ENCODE measurements around the gene PARD3B. TPM values are rescaled to one million over a fixed set of nuclear protein-coding genes. Genes with fewer than 3 reads are reported as not detected.

Gene PARD3B
- total and polyA plus RNA-seq, 2 of the 13 experiments (the other 11 are each of a cell fraction or from before 2014, with no cell fraction given), result 0.71 to 2.3 TPM

DNA sequence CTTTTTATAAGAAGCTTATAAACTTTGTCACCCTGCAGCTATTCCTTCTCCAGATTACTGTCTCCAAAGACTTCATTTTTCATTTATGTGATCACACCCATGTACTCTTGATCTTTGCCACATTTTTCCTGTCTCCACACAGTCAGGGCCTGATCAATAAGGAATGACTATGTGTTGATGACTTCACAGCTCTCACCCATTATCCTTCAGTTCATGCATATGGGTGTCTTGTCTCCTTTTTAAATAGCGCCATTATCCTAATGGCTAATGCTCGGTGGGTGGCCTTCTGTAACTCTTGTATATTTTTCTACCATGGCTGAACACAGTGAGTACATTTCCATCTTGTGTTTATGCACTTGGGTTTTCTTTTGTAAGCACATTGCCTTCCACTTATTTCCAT lies 801.4 kb downstream of the PARD3B start:
- Histone ChIP-seq H3K36me3 (replicated peaks in 1 of 2; ENCODE audit: control insufficient read depth in 1 of 2, insufficient read depth in 2 of 2, low read length in 2 of 2) (no peaks in the 10 kb centered on the region), H4K20me1 (ENCODE audit: insufficient read depth, low read length) (no peaks in the 10 kb centered on the region), H3K4me2 (ENCODE audit: low read depth, low read length) (no peak overlapping the region), H3K27me3 (ENCODE audit: control insufficient read depth in 1 of 2, insufficient read depth in 2 of 2, low read length in 2 of 2) (no peaks in the 10 kb centered on the region), H3K79me2 (ENCODE audit: insufficient read depth, low read length) (no peaks in the 10 kb centered on the region), H3K9ac (ENCODE audit: insufficient read depth, low read depth, low read length) (no peak overlapping the region), H3K9me3 (ENCODE audit: low read length) (no peaks in the 10 kb centered on the region), H3K4me1 (ENCODE audit: insufficient read depth, low read length) (no peaks in the 10 kb centered on the region), H2AFZ (ENCODE audit: low read length) (no peak overlapping the region), H3K27ac (ENCODE audit: extremely low read length, insufficient read depth, low read length) (no peak overlapping the region), H3K4me3 (replicated peaks in 1 of 3; ENCODE audit: insufficient read depth in 1 of 3, low read depth in 2 of 3, low read length in 3 of 3) (no peak overlapping the region)
- CTCF ChIA-PET (ENCODE audit: low intra/inter-chr PET ratio, low total read pairs), result no interaction called here
- BruUV-seq (replicated peaks), result no TSS peak
- FAIRE-seq (no peak), ATAC-seq (no peak), DNase-seq (ENCODE audit: low spot score) (no peak)
- in situ Hi-C loops (cut with HindIII; ENCODE audit: extremely low pct_ligation_motif_present, low pct_unique_long_range_greater_than_20kb) (no loop called here), intact Hi-C loops (cut with micrococcal nuclease; ENCODE audit: unreplicated experiment) (no loop called here)
- TF ChIP-seq ZFP1 (CRISPR knock-in tag; IDR thresholded peaks at IDR 0.05), result no peak
- TF ChIP-seq JARID2 (CRISPR knock-in tag; IDR thresholded peaks at IDR 0.05; ENCODE audit: insufficient replicate concordance), result no peak
- no peak for TF ChIP-seq HDAC1 (CRISPR knock-in tag; IDR thresholded peaks at IDR 0.05)
- no peak for TF ChIP-seq PHB2 (IDR thresholded peaks at IDR 0.05; ENCODE audit: partially characterized antibody)
- no peak for TF ChIP-seq CBX2 (IDR thresholded peaks at IDR 0.05; ENCODE audit: low read depth, low read length)
- TF ChIP-seq CBX2 (CRISPR knock-in tag; IDR thresholded peaks at IDR 0.05; ENCODE audit: low read depth), result no peak
- TF ChIP-seq RFX3 (CRISPR knock-in tag; IDR thresholded peaks at IDR 0.05), result no peak
- TF ChIP-seq ZNF3 (CRISPR knock-in tag; IDR thresholded peaks at IDR 0.05), result no peak
- no peak for TF ChIP-seq GLI4 (CRISPR knock-in tag; IDR thresholded peaks at IDR 0.05; ENCODE audit: borderline replicate concordance)
- TF ChIP-seq ZNF136 (CRISPR knock-in tag; IDR thresholded peaks at IDR 0.05; ENCODE audit: low read depth), result no peak
- TF ChIP-seq ZNF10 (CRISPR knock-in tag; IDR thresholded peaks at IDR 0.05; ENCODE audit: borderline replicate concordance, low read depth), result no peak
- TF ChIP-seq HNRNPLL (IDR thresholded peaks at IDR 0.05; ENCODE audit: low read depth, low read length, poor library complexity, severe bottlenecking), result no peak
- TF ChIP-seq ZNF143 (CRISPR knock-in tag; IDR thresholded peaks at IDR 0.05), result no peak
- TF ChIP-seq, protein P1, sequence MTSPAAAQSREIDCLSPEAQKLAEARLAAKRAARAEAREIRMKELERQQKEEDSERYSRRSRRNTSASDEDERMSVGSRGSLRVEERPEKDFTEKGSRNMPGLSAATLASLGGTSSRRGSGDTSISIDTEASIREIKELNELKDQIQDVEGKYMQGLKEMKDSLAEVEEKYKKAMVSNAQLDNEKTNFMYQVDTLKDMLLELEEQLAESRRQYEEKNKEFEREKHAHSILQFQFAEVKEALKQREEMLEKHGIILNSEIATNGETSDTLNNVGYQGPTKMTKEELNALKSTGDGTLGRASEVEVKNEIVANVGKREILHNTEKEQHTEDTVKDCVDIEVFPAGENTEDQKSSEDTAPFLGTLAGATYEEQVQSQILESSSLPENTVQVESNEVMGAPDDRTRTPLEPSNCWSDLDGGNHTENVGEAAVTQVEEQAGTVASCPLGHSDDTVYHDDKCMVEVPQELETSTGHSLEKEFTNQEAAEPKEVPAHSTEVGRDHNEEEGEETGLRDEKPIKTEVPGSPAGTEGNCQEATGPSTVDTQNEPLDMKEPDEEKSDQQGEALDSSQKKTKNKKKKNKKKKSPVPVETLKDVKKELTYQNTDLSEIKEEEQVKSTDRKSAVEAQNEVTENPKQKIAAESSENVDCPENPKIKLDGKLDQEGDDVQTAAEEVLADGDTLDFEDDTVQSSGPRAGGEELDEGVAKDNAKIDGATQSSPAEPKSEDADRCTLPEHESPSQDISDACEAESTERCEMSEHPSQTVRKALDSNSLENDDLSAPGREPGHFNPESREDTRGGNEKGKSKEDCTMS (CRISPR knock-in tag; conservative IDR thresholded peaks at IDR 0.05), result no peak
- no peak for TF ChIP-seq FOXK2 (IDR thresholded peaks at IDR 0.05)
- TF ChIP-seq MEIS1 (CRISPR knock-in tag; IDR thresholded peaks at IDR 0.05; ENCODE audit: borderline replicate concordance), result no peak
- 91% methylated on average over 2 of the region's 2 CpGs for WGBS (ENCODE audit: low lambda C conversion rate)
- POLR2A ChIA-PET, result no interaction called here

Measured in HepG2 (cell line).